ENCODE data around the gene TSPAN31.

DNA sequence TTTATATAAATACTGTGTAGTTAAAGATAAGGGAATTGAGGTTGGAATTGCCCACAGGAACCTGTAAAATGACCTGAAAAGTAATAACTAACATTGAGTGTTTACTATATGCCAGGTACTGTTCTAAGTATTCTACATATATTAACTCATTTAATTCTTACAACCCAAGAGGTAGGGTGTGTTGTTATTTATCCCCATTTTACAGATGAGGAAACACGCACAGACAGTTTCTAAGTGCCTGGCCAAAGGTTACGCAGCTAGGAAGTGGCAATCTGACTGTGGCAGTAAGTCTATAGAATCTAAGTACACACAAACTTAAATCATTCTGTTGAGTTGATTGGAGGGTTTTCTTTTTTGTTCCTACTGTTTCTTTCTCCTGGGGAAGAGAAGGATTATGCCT is 1.1 kb upstream of the TSPAN31 start:
- no peak for TF ChIP-seq POLR2AphosphoS5 (IDR thresholded peaks at IDR 0.05; ENCODE audit: low read depth, low read length)
- TF ChIP-seq TAF1 (IDR thresholded peaks at IDR 0.05; ENCODE audit: borderline replicate concordance, insufficient read depth, low read length): no peak
- TF ChIP-seq, protein P1, sequence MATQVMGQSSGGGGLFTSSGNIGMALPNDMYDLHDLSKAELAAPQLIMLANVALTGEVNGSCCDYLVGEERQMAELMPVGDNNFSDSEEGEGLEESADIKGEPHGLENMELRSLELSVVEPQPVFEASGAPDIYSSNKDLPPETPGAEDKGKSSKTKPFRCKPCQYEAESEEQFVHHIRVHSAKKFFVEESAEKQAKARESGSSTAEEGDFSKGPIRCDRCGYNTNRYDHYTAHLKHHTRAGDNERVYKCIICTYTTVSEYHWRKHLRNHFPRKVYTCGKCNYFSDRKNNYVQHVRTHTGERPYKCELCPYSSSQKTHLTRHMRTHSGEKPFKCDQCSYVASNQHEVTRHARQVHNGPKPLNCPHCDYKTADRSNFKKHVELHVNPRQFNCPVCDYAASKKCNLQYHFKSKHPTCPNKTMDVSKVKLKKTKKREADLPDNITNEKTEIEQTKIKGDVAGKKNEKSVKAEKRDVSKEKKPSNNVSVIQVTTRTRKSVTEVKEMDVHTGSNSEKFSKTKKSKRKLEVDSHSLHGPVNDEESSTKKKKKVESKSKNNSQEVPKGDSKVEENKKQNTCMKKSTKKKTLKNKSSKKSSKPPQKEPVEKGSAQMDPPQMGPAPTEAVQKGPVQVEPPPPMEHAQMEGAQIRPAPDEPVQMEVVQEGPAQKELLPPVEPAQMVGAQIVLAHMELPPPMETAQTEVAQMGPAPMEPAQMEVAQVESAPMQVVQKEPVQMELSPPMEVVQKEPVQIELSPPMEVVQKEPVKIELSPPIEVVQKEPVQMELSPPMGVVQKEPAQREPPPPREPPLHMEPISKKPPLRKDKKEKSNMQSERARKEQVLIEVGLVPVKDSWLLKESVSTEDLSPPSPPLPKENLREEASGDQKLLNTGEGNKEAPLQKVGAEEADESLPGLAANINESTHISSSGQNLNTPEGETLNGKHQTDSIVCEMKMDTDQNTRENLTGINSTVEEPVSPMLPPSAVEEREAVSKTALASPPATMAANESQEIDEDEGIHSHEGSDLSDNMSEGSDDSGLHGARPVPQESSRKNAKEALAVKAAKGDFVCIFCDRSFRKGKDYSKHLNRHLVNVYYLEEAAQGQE (IDR thresholded peaks at IDR 0.05; ENCODE audit: insufficient read depth in 1 of 2, low read depth in 2 of 2, low read length in 2 of 2): no peak
- no peak for TF ChIP-seq SIN3A (IDR thresholded peaks at IDR 0.05; ENCODE audit: borderline replicate concordance, insufficient read depth, low read length)
- no peak for TF ChIP-seq FOXP2 (optimal IDR thresholded peaks at IDR 0.05; ENCODE audit: borderline replicate concordance, extremely low read depth, extremely low read length, insufficient read depth)
